GM21360 (cell line): ENCODE data around the gene NGDN.

Experiments used
- ATAC-seq: cut with Tn5 transposase; IDR thresholded peaks from one replicate; pipeline ENCODE4 v1.9.1; 2021; ENCODE audit warnings: mild to moderate bottlenecking, moderate library complexity; ENCODE audit not compliant: unreplicated experiment

Gene NGDN

GRCh38 chr14:23520899-23521533, 51.5 kb downstream of the NGDN start:
- no peak for ATAC-seq

- ATAC-seq = no peak
Measured at GRCh38 chr14:23521785-23522640, 52.5 kb downstream of the NGDN start.

GRCh38 chr14:23522643-23523198, 53.2 kb downstream of the NGDN start:
- ATAC-seq = no peak

- ATAC-seq = no peak
Measured at GRCh38 chr14:23523229-23524016, 53.9 kb downstream of the NGDN start.

GRCh38 chr14:23524954-23525353, 55.5 kb downstream of the NGDN start:
- ATAC-seq = no peak

GRCh38 chr14:23525611-23526010, 56.1 kb downstream of the NGDN start:
- no peak for ATAC-seq
